ENCODE data around the gene FOXA1.

FOXA1 gene

DNA sequence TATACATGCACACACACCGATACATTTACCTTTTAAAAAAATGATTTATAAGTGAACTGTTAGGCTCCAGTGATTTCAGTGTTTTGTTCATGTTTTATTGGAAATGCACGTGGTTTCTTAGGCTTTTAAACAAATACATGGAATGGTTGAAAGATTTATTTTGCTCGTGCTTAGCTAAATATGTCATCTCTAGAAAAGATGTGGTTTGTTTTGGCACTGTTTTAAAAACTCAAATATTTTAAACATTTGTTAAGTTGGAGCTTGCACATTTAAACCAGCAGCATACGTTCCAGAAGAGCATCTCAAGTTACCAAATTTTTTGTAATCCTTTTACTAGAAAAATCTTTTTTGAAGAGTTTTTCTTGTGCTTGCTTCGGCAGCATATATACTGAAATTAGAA lies 44.5 kb downstream of the FOXA1 start:
- no peak for DNase-seq (ENCODE audit: insufficient read length, low spot score)
- FAIRE-seq = no peak
- TF ChIP-seq PAX5 (IDR thresholded peaks at IDR 0.05; ENCODE audit: insufficient read depth, low read length, severe bottlenecking) = no peak
- no peak for TF ChIP-seq POU2F2 (IDR thresholded peaks at IDR 0.05; ENCODE audit: low read depth, low read length)
- no peak for TF ChIP-seq POLR2AphosphoS5 (IDR thresholded peaks at IDR 0.05; ENCODE audit: low read depth, low read length)

DNA sequence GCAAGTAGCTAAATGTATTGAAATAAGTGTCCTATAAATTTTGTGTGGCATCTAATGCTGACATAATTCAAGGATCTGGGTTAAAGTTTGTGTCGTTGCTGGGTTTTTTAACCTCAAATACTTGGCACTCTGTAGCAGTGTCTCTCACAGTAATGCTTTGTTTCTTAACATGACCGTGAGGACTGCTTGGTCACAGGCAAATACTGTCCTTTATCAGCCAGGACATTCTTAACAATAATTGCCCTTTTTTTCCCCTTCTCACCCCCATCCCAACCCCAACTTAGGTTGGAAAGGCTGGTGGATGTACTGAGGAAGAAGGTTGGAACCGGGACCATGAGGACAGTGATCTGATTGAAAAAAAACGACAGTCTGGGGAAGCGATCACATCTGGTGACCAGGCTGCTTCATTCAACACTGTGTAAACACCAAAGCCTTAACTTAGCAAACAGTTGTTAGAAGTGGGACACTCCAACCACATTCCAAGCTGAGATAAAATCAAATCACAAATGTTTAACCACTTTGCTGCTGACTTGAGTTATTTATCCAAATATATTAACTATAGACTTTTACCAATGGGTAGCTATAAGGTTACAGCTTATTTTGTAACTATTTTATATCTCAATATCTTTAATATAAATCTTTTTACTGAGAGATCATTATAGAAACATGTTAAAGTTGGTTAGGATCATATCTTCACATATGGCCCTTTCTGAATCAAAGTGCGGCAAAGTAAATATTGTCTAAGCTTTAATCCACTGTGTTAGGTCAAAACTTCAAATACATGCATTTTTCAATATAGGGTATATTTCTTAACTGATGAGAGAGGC lies 48.2 kb downstream of the FOXA1 start:
- FAIRE-seq (no peak), DNase-seq (ENCODE audit: insufficient read length, low spot score) (no peak)
- TF ChIP-seq POLR2A (IDR thresholded peaks at IDR 0.05; ENCODE audit: low read depth, low read length) (no peak), POU2F2 (IDR thresholded peaks at IDR 0.05; ENCODE audit: low read depth, low read length) (no peak), PAX5 (IDR thresholded peaks at IDR 0.05; ENCODE audit: insufficient read depth, low read length, severe bottlenecking) (no peak), SPI1 (IDR thresholded peaks at IDR 0.05; ENCODE audit: low read depth, low read length) (no peak), TAF1 (IDR thresholded peaks at IDR 0.05; ENCODE audit: low read depth, low read length) (no peak), POLR2AphosphoS5 (IDR thresholded peaks at IDR 0.05; ENCODE audit: low read depth, low read length) (no peak)

DNA sequence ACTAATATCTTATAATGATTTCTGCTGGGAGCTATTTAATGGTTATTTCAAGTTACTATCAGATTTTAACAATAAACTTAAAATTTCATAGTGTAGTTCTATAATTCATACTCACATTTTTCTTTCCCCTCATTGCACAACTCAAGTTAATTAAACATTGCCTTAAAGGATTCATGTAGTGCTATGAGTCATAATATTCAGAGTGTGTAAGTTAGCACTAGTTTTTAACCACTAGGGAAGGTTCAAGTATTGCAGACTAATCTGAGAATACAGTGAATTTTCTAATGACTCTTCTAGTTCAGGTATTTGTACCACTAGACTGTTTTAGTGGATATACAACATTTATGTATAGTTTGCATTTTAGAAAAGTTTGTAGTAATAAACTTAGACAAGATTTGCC lies 49.9 kb downstream of the FOXA1 start:
- no peak for DNase-seq (ENCODE audit: insufficient read length, low spot score)
- no peak for FAIRE-seq
- TF ChIP-seq PAX5 (IDR thresholded peaks at IDR 0.05; ENCODE audit: insufficient read depth, low read length, severe bottlenecking) = no peak
- no peak for TF ChIP-seq TAF1 (IDR thresholded peaks at IDR 0.05; ENCODE audit: low read depth, low read length)
- no peak for TF ChIP-seq POLR2A (IDR thresholded peaks at IDR 0.05; ENCODE audit: low read depth, low read length)
- TF ChIP-seq POLR2AphosphoS5 (IDR thresholded peaks at IDR 0.05; ENCODE audit: low read depth, low read length) = no peak
- TF ChIP-seq POU2F2 (IDR thresholded peaks at IDR 0.05; ENCODE audit: low read depth, low read length) = no peak
- TF ChIP-seq SPI1 (IDR thresholded peaks at IDR 0.05; ENCODE audit: low read depth, low read length) = no peak

DNA sequence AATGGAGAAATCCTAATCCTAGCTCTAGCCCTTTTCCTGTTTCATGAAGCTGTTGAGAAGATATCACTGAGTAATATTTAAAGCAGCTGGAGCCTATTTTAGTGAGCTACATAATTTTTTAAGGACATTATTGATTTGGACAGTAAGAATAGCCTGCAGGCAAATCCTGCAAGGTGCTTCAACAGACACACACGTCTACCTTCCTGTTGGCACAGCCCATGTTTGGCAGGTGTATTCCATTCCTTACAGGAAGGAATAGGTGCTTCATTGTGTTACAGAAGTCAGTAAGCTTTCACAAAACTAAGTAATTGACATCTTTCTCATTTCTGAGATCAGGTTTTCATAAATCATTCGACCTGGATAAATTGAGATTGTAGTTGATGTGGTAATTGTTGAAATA lies 50.6 kb downstream of the FOXA1 start:
- DNase-seq (ENCODE audit: insufficient read length, low spot score) (no peak), FAIRE-seq (no peak)
- TF ChIP-seq PAX5 (IDR thresholded peaks at IDR 0.05; ENCODE audit: insufficient read depth, low read length, severe bottlenecking) (no peak), SPI1 (IDR thresholded peaks at IDR 0.05; ENCODE audit: low read depth, low read length) (no peak), POLR2A (IDR thresholded peaks at IDR 0.05; ENCODE audit: low read depth, low read length) (no peak), POLR2AphosphoS5 (IDR thresholded peaks at IDR 0.05; ENCODE audit: low read depth, low read length) (no peak)

DNA sequence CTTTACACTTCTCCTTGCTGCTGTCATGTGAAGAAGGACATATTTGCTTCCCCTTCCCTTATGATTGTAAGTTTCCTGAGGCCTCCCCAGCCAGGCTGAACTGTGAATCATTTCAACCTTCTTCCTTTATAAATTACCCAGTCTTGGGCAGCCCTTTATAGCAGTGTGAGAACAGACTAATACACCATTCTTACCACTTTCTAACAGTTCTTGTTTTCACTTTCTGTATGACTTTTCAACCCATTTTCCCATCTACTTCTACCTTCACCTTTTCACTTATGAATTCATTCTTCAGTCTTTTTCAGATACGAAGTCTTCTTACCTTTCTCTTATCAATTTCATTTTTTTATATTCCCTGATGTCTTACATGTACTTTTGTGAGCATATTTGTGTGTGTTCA lies 55.1 kb downstream of the FOXA1 start:
- DNase-seq (ENCODE audit: insufficient read length, low spot score) = no peak
- no peak for TF ChIP-seq TAF1 (IDR thresholded peaks at IDR 0.05; ENCODE audit: low read depth, low read length)
- TF ChIP-seq PAX5 (IDR thresholded peaks at IDR 0.05; ENCODE audit: insufficient read depth, low read length, severe bottlenecking) = no peak
- TF ChIP-seq POLR2A (IDR thresholded peaks at IDR 0.05; ENCODE audit: low read depth, low read length) = no peak
- TF ChIP-seq SPI1 (IDR thresholded peaks at IDR 0.05; ENCODE audit: low read depth, low read length) = no peak
- TF ChIP-seq POU2F2 (IDR thresholded peaks at IDR 0.05; ENCODE audit: low read depth, low read length) = no peak
- no peak for TF ChIP-seq POLR2AphosphoS5 (IDR thresholded peaks at IDR 0.05; ENCODE audit: low read depth, low read length)
- FAIRE-seq = no peak

All from GM12891 (cell line).